Muscle of arm (tissue), 14 donors: Measurements from ENCODE around the gene CDH10. TPM values are rescaled to one million over a fixed set of nuclear protein-coding genes. Genes with fewer than 3 reads are reported as not detected.

Experiments
- DNase-seq: peaks from one replicate; pipeline ENCODE4 v3.0.0-alpha.2; 2013
- long read RNA-seq, 11 donors: transcript quantifications; one replicate each; lab custom pipeline, GENCODE V29; 2026
- polyA plus RNA-seq, 12 donors: library from polyadenylated mRNA; unstranded; fragments of 120-200 nt; gene quantifications; one replicate each; pipeline ENCODE4 v1.2.1, GENCODE V29; 2013; ENCODE audit not compliant: insufficient read length in 12 of 12

Gene CDH10
- polyA plus RNA-seq = under 1 TPM in 10 of 12 donors, not detected in 2; 0.29 to 0.98 (median 0.53) TPM
- long read RNA-seq, donor 1 = 0 reads
- long read RNA-seq, donor 2 = 0 reads
- long read RNA-seq, donor 3 = 0 reads
- long read RNA-seq, donor 4 = 0 reads
- long read RNA-seq, donor 5 = 0 reads
- long read RNA-seq, donor 6 = 0 reads
- long read RNA-seq, donor 7 = 0 reads
- long read RNA-seq, donor 8 = 0 reads
- long read RNA-seq, donor 9 = 0 reads
- long read RNA-seq, donor 10 = 0 reads
- long read RNA-seq, donor 11, partial matches to known transcripts = 0 of 1 reads
- long read RNA-seq, donor 11, other reads (novel, unspliced or antisense) = 0 of 1 reads

- DNase-seq = peak; percentile 51
These were observed at the start of gene CDH10 for GRCh38 chr5:24644761-24645160. CDH10 (minus strand) TSS chr5:24644978; CDS start chr5:24593490, 51,488 bp downstream.

- no peak for DNase-seq
These were observed 48.8 kb upstream of the CDH10 start for GRCh38 chr5:24693609-24694008.

- no peak for DNase-seq
These were observed 46.3 kb upstream of the CDH10 start for GRCh38 chr5:24691074-24691473.

- DNase-seq = no peak
These were observed 36.3 kb upstream of the CDH10 start for GRCh38 chr5:24681106-24681505.

GRCh38 chr5:24668050-24668449 is 23.3 kb upstream of the CDH10 start:
- DNase-seq = no peak

- DNase-seq = no peak
These were observed 4.8 kb upstream of the CDH10 start for GRCh38 chr5:24649531-24649930.

GRCh38 chr5:24646915-24647314 is 2.1 kb upstream of the CDH10 start:
- DNase-seq = no peak

GRCh38 chr5:24645483-24645882 is 705 bp upstream of the CDH10 start:
- DNase-seq = no peak

- no peak for DNase-seq
These were observed 898 bp downstream of the CDH10 start for GRCh38 chr5:24643880-24644279.

- no peak for DNase-seq
These were observed 1.6 kb downstream of the CDH10 start for GRCh38 chr5:24643156-24643555.

- DNase-seq = peak; percentile 29
These were observed 2.8 kb downstream of the CDH10 start for GRCh38 chr5:24642022-24642421.

GRCh38 chr5:24635209-24635608 is 9.6 kb downstream of the CDH10 start:
- no peak for DNase-seq

- DNase-seq = peak; percentile 67
These were observed 11.0 kb downstream of the CDH10 start for GRCh38 chr5:24633715-24634325.

- DNase-seq = no peak
These were observed 12.4 kb downstream of the CDH10 start for GRCh38 chr5:24632353-24632752.

GRCh38 chr5:24630918-24631317 is 13.9 kb downstream of the CDH10 start:
- DNase-seq = no peak

- DNase-seq = no peak
These were observed 15.0 kb downstream of the CDH10 start for GRCh38 chr5:24629798-24630197.

- DNase-seq = no peak
These were observed 19.9 kb downstream of the CDH10 start for GRCh38 chr5:24624872-24625271.

GRCh38 chr5:24623624-24624023 is 21.2 kb downstream of the CDH10 start:
- no peak for DNase-seq

GRCh38 chr5:24623031-24623430 is 21.7 kb downstream of the CDH10 start:
- peak; percentile 43 for DNase-seq

GRCh38 chr5:24621792-24622191 is 23.0 kb downstream of the CDH10 start:
- DNase-seq = peak; percentile 87

GRCh38 chr5:24616566-24616965 is 28.2 kb downstream of the CDH10 start:
- DNase-seq = no peak

GRCh38 chr5:24615159-24615558 is 29.6 kb downstream of the CDH10 start:
- no peak for DNase-seq

- no peak for DNase-seq
These were observed 35.1 kb downstream of the CDH10 start for GRCh38 chr5:24609706-24610105.

GRCh38 chr5:24606971-24607370 is 37.8 kb downstream of the CDH10 start:
- no peak for DNase-seq
